Measurements from ENCODE around the gene CFAP107.

GRCh38 chr1:12711536-12711935 is 34.5 kb upstream of the CFAP107 start:
- TF ChIP-seq CTCF (IDR thresholded peaks at IDR 0.05) (no peak), EZH2 (IDR thresholded peaks at IDR 0.05; ENCODE audit: borderline replicate concordance, insufficient read depth, low read depth, low read length, poor library complexity, severe bottlenecking) (no peak)

Measured in B cell (primary cell).